ENCODE measurements around the gene SERPINB6.

DNA sequence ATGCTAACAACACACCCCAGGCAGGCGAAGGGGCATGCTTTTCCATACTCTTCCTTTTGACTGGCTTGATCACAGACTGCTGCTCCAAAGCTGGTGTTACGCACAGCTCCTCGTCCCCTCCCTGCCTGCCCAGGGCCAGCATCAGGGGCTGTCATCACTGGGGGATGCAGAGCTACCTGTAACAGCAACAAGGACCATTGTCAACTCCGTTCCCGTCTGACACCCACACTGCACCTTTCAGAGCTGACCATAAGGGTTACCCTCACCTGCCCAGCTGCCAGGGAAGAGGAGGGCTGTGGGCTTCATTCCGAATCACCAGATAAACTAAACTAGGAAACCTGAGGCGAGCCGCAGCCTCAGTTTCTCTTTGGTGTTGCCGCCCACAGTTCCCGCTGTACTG lies 43.8 kb upstream of the SERPINB6 start:
- TF ChIP-seq POLR2A (IDR thresholded peaks at IDR 0.05; ENCODE audit: low read depth, low read length) (no peak), POLR2AphosphoS5 (IDR thresholded peaks at IDR 0.05; ENCODE audit: low read depth, low read length) (no peak)
